ENCODE results near the gene NDUFB5.

NDUFB5 gene

GRCh38 chr3:179604321-179605078 is at the start of gene NDUFB5, which contains the start of gene MRPL47:
TSS of gene NDUFB5 (plus strand) at chr3:179604794. CDS start at chr3:179604816, 22 bp downstream.
TSS of gene MRPL47 (minus strand) at chr3:179604638. CDS start at chr3:179604624, 14 bp downstream.
- peak; percentile 77 to 97 for DNase-seq

- peak in 1 of 2 donors; percentile 52 for DNase-seq
Measured at GRCh38 chr3:179558742-179559364, 45.7 kb upstream of the NDUFB5 start.

GRCh38 chr3:179560791-179561190 is 43.8 kb upstream of the NDUFB5 start:
- no peak for DNase-seq

- DNase-seq = peak; percentile 92 to 99
Measured at GRCh38 chr3:179562591-179563270, 41.9 kb upstream of the NDUFB5 start, which contains the start of gene ACTL6A. TSS of gene ACTL6A (plus strand) at chr3:179562926. CDS start at chr3:179563093, 167 bp downstream.

- DNase-seq = peak; percentile 66 to 72
Measured at GRCh38 chr3:179563271-179563783, 41.3 kb upstream of the NDUFB5 start.

GRCh38 chr3:179565496-179565895 is 39.1 kb upstream of the NDUFB5 start:
- DNase-seq = no peak

- DNase-seq = no peak
Measured at GRCh38 chr3:179580992-179581391, 23.6 kb upstream of the NDUFB5 start.

- DNase-seq = no peak
Measured at GRCh38 chr3:179589143-179589542, 15.5 kb upstream of the NDUFB5 start.

- DNase-seq = no peak
Measured at GRCh38 chr3:179590669-179591068, 13.9 kb upstream of the NDUFB5 start.

- no peak for DNase-seq
Measured at GRCh38 chr3:179591313-179591712, 13.3 kb upstream of the NDUFB5 start.

GRCh38 chr3:179599531-179599930 is 5.1 kb upstream of the NDUFB5 start:
- DNase-seq = no peak

- DNase-seq = no peak
Measured at GRCh38 chr3:179603321-179603720, 1.3 kb upstream of the NDUFB5 start.

- DNase-seq = no peak
Measured at GRCh38 chr3:179603831-179604230, 763 bp upstream of the NDUFB5 start.

GRCh38 chr3:179606534-179607085 is 2.0 kb downstream of the NDUFB5 start:
- DNase-seq = no peak

- DNase-seq = no peak
Measured at GRCh38 chr3:179608931-179609720, 4.5 kb downstream of the NDUFB5 start.

- DNase-seq = no peak
Measured at GRCh38 chr3:179610066-179610465, 5.5 kb downstream of the NDUFB5 start.

- no peak for DNase-seq
Measured at GRCh38 chr3:179613807-179614206, 9.2 kb downstream of the NDUFB5 start.

GRCh38 chr3:179615458-179616173 is 11.0 kb downstream of the NDUFB5 start:
- DNase-seq = no peak

- DNase-seq = no peak
Measured at GRCh38 chr3:179622023-179622422, 17.4 kb downstream of the NDUFB5 start.

- DNase-seq = no peak
Measured at GRCh38 chr3:179624451-179624850, 19.9 kb downstream of the NDUFB5 start.

- no peak for DNase-seq
Measured at GRCh38 chr3:179630753-179631451, 26.3 kb downstream of the NDUFB5 start.

Data from bone marrow (tissue), 2 donors.